IMR-90 (cell line): Measurements from ENCODE around the gene DNM3. TPM values are rescaled to one million over a fixed set of nuclear protein-coding genes. Genes with fewer than 3 reads are reported as not detected.

Source experiments
- ATAC-seq: fragments of 200-7000 bp; cut with Tn5 transposase; 2 replicates; pipeline ENCODE4 v1.9.1; 2020; ENCODE audit warnings: low read depth, mild to moderate bottlenecking, moderate library complexity
- BruUV-seq: library from RNA; stranded (reverse); fragments of 400-500 nt; replicated peaks from 2 replicates; lab custom pipeline; 2021; lab: Mats Ljungman, UMichigan
- CTCF ChIA-PET: fragments of 300-600 bp; formaldehyde crosslinking; extraction: SDS; loops from one replicate; lab custom pipeline; 2021; ENCODE audit warnings: antibody characterized with exemption; lab: Yijun Ruan, JAX
- POLR2A ChIA-PET: fragments of 300-600 bp; sonication (Branson Sonifier 250); formaldehyde crosslinking; loops from one replicate; lab custom pipeline; 2022; ENCODE audit warnings: antibody characterized with exemption; ENCODE audit not compliant: unreplicated experiment; lab: Charles Lee
- DNase-seq: peaks from one replicate; pipeline ENCODE4 v3.0.0; 2013
- H2AFZ ChIP-seq: replicated peaks from 2 replicates; pipeline ENCODE3; 2013; ENCODE audit warnings: low read length, mild to moderate bottlenecking; ENCODE audit not compliant: poor library complexity
- H2AK5ac ChIP-seq: 2 replicates; pipeline ENCODE4 v1.6.1; 2013; ENCODE audit warnings: low read depth, low read length, inconsistent platforms
- H2AK9ac ChIP-seq: replicated peaks from 2 replicates; pipeline ENCODE3; 2013; ENCODE audit warnings: mild to moderate bottlenecking, low read depth, low read length, moderate library complexity; ENCODE audit not compliant: poor library complexity
- H2BK120ac ChIP-seq: 2 replicates; pipeline ENCODE4 v1.6.1; 2013; ENCODE audit warnings: low read depth, low read length, inconsistent platforms
- H2BK15ac ChIP-seq: 3 replicates; pipeline ENCODE4 v1.6.1; 2013; ENCODE audit warnings: low read depth, low read length, inconsistent platforms
- H2BK20ac ChIP-seq: 2 replicates; pipeline ENCODE4 v1.6.1; 2013; ENCODE audit warnings: low read depth, mild to moderate bottlenecking, inconsistent platforms, low read length, moderate library complexity
- H2BK5ac ChIP-seq: 2 replicates; pipeline ENCODE4 v1.6.1; 2013; ENCODE audit warnings: mild to moderate bottlenecking, low read depth, low read length, inconsistent platforms; ENCODE audit not compliant: poor library complexity, severe bottlenecking
- H3K14ac ChIP-seq: replicated peaks from 2 replicates; pipeline ENCODE4 v1.6.1; 2013; ENCODE audit warnings: low read depth, low read length, inconsistent platforms
- H3K18ac ChIP-seq: 2 replicates; pipeline ENCODE4 v1.6.1; 2013; ENCODE audit warnings: low read depth, low read length, control low read depth
- H3K23ac ChIP-seq: 2 replicates; pipeline ENCODE4 v1.6.1; 2013; ENCODE audit warnings: low read depth, low read length, inconsistent platforms
- H3K27ac ChIP-seq: 2 replicates; pipeline ENCODE4 v1.5.1; 2013; ENCODE audit warnings: mild to moderate bottlenecking, control low read depth, low read length; ENCODE audit not compliant: insufficient read depth
- H3K27me3 ChIP-seq: 2 replicates; pipeline ENCODE4 v1.6.1; 2013; ENCODE audit warnings: low read length; ENCODE audit not compliant: control insufficient read depth, insufficient read depth
- H3K36me3 ChIP-seq: 2 replicates; pipeline ENCODE4 v1.6.1; 2013; ENCODE audit warnings: low read length, mixed read lengths; ENCODE audit not compliant: control insufficient read depth, insufficient read depth
- H3K4ac ChIP-seq: 2 replicates; pipeline ENCODE4 v1.6.1; 2013; ENCODE audit warnings: low read depth, low read length, inconsistent platforms
- H3K4me1 ChIP-seq: 2 replicates; pipeline ENCODE4 v1.6.1; 2013; ENCODE audit warnings: low read length, mixed read lengths; ENCODE audit not compliant: control insufficient read depth, insufficient read depth
- H3K4me2 ChIP-seq: 2 replicates; pipeline ENCODE4 v1.6.1; 2013; ENCODE audit warnings: low read depth, mild to moderate bottlenecking, control low read depth, low read length, moderate library complexity
- H3K4me3 ChIP-seq: 2 replicates; pipeline ENCODE4 v1.5.1; 2013; ENCODE audit warnings: low read depth, mild to moderate bottlenecking, control low read depth, low read length, moderate library complexity; ENCODE audit not compliant: insufficient read depth
- H3K56ac ChIP-seq: 2 replicates; pipeline ENCODE4 v1.6.1; 2013; ENCODE audit warnings: low read length, inconsistent platforms; ENCODE audit not compliant: insufficient read depth; ENCODE audit errors: extremely low read depth
- H3K79me1 ChIP-seq, 2 experiments: 2 replicates each; pipeline ENCODE4 v1.6.1; 2013; ENCODE audit warnings: low read length in 2 of 2, inconsistent platforms in 1 of 2, low read depth in 1 of 2
- H3K9ac ChIP-seq: 2 replicates; pipeline ENCODE4 v1.6.1; 2013; ENCODE audit warnings: low read depth, low read length, control low read depth
- H3K9me1 ChIP-seq: 2 replicates; pipeline ENCODE4 v1.6.1; 2013; ENCODE audit warnings: low read length, inconsistent platforms; ENCODE audit not compliant: insufficient read depth
- H3K9me3 ChIP-seq: 2 replicates; pipeline ENCODE4 v1.6.1; 2013; ENCODE audit warnings: low read length; ENCODE audit not compliant: control insufficient read depth, insufficient read depth
- H4K20me1 ChIP-seq: 2 replicates; pipeline ENCODE4 v1.6.1; 2013; ENCODE audit warnings: low read length, inconsistent platforms; ENCODE audit not compliant: insufficient read depth
- H4K5ac ChIP-seq: 2 replicates; pipeline ENCODE4 v1.6.1; 2013; ENCODE audit warnings: mild to moderate bottlenecking, low read depth, low read length, control low read depth
- H4K8ac ChIP-seq, 2 experiments: 2 replicates each; pipeline ENCODE4 v1.6.1; 2013; ENCODE audit warnings: low read depth in 2 of 2, low read length in 2 of 2, control low read depth in 1 of 2, inconsistent platforms in 1 of 2
- H4K91ac ChIP-seq: 2 replicates; pipeline ENCODE4 v1.6.1; 2013; ENCODE audit warnings: low read depth, low read length, inconsistent platforms; ENCODE audit not compliant: insufficient read depth
- MXI1 ChIP-seq: IDR thresholded peaks from 2 replicates; pipeline ENCODE4 v1.6.1; 2012; ENCODE audit warnings: low read depth, mild to moderate bottlenecking, low read length, moderate library complexity, borderline replicate concordance
- WGBS, 2 experiments: methylation state at CpG; one replicate each; pipeline versions ENCODE4 v1.1.5 to v1.1.7; 2013; ENCODE audit warnings: missing lambda C conversion rate in 2 of 2; ENCODE audit not compliant: insufficient read length in 1 of 2; ENCODE audit errors: extremely low coverage in 2 of 2; 5-methylcytosine and 5-hydroxymethylcytosine counted together
- dilution Hi-C: fragments of 300-500 bp; cut with HindIII; formaldehyde crosslinking; loops from one replicate; pipeline ENCODE4 v1.14.3; 2018; ENCODE audit warnings: low sequenced_read_pairs; ENCODE audit not compliant: unreplicated experiment
- in situ Hi-C: fragments of 300-500 bp; cut with MboI; formaldehyde crosslinking; loops from 3 replicates; pipeline ENCODE4 v1.14.3; 2019; ENCODE audit warnings: low sequenced_read_pairs, inconsistent platforms, mixed read lengths
- intact Hi-C: fragments of 100-400 bp; cut with micrococcal nuclease; formaldehyde crosslinking; loops from 2 replicates; pipeline ENCODE4 v1.10.0; 2022
- polyA plus RNA-seq, 3 experiments: library from polyadenylated mRNA; depleted of rRNA; stranded (reverse); fragments of >200 nt; gene quantifications; 2 replicates each; pipeline ENCODE4 v1.2.3, GENCODE V29; 2012; ENCODE audit warnings: low replicate concordance in 1 of 3
- total RNA-seq: library from RNA; depleted of rRNA; stranded (reverse); fragments of >200 nt; gene quantifications from 2 replicates; pipeline ENCODE4 v1.2.3, GENCODE V29; 2012
- TF ChIP-seq, protein P1 (sequence below): fragments of 150-350 bp; IDR thresholded peaks from 2 replicates; pipeline ENCODE4 v1.6.1; 2016; ENCODE audit warnings: low read depth, mild to moderate bottlenecking, low read length, moderate library complexity, borderline replicate concordance
- TF ChIP-seq, protein P2 (sequence below): conservative IDR thresholded peaks from 2 replicates; pipeline ENCODE4 v1.5.1; 2012; ENCODE audit warnings: mild to moderate bottlenecking, low read depth, low read length, improper control_type of control experiment

The DNM3 gene
- total and polyA plus RNA-seq, 2 of the 4 experiments (the other 2 are of a cell fraction) = 0.36 TPM

DNA sequence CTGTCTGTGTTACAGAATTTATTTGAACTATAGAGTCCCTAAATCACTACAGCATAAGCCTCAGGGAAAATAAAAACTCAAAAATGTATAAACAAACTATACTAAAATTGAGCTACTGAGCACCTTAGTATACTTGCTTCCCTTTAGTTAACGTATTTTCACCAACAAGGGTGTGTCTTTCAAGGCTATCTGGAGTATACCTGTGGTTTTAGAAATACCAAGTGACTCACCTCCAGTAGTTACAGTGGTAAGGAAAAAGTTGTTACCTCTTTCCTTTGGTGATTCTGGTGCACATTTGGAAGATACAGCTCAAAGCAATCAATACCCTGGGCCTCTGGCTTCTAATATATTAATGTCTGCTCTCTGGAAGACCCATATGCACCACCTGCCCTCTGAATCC is 511.1 kb downstream of the DNM3 start:
- ATAC-seq (no peak), DNase-seq (peak; percentile 28)
- no TSS peak for BruUV-seq
- in situ Hi-C loops (no loop called here), dilution Hi-C loops (no loop called here), intact Hi-C loops (no loop called here)
- Histone ChIP-seq H3K9ac (no peak overlapping the region), H2BK120ac (no peak overlapping the region), H2BK20ac (no peak overlapping the region), H3K9me1 (0 out of 2 replicates have a peak, but pooled peaks cover 2% of the 10 kb centered on the region), H3K56ac (no peak overlapping the region), H3K27me3 (no peaks in the 10 kb centered on the region), H4K8ac (no peak overlapping the region), H3K4me3 (no peak overlapping the region), H2AK5ac (no peak overlapping the region), H3K4ac (no peak overlapping the region), H4K20me1 (no peaks in the 10 kb centered on the region), H3K4me2 (no peak overlapping the region), H4K5ac (no peak overlapping the region), H3K4me1 (peaks cover 7% of the 10 kb centered on the region), H2AK9ac (no peak overlapping the region), H2BK15ac (no peak overlapping the region), H3K18ac (no peak overlapping the region), H3K14ac (no peak overlapping the region), H2BK5ac (no peak overlapping the region), H3K9me3 (no peaks in the 10 kb centered on the region), H3K23ac (no peak overlapping the region), H3K36me3 (no peaks in the 10 kb centered on the region), H4K91ac (no peak overlapping the region), H3K27ac (no peak overlapping the region), H2AFZ (no peak overlapping the region), H3K79me1 (no peaks in the 10 kb centered on the region)
- TF ChIP-seq, protein P1, sequence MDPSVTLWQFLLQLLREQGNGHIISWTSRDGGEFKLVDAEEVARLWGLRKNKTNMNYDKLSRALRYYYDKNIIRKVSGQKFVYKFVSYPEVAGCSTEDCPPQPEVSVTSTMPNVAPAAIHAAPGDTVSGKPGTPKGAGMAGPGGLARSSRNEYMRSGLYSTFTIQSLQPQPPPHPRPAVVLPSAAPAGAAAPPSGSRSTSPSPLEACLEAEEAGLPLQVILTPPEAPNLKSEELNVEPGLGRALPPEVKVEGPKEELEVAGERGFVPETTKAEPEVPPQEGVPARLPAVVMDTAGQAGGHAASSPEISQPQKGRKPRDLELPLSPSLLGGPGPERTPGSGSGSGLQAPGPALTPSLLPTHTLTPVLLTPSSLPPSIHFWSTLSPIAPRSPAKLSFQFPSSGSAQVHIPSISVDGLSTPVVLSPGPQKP = no peak
- TF ChIP-seq, protein P2, sequence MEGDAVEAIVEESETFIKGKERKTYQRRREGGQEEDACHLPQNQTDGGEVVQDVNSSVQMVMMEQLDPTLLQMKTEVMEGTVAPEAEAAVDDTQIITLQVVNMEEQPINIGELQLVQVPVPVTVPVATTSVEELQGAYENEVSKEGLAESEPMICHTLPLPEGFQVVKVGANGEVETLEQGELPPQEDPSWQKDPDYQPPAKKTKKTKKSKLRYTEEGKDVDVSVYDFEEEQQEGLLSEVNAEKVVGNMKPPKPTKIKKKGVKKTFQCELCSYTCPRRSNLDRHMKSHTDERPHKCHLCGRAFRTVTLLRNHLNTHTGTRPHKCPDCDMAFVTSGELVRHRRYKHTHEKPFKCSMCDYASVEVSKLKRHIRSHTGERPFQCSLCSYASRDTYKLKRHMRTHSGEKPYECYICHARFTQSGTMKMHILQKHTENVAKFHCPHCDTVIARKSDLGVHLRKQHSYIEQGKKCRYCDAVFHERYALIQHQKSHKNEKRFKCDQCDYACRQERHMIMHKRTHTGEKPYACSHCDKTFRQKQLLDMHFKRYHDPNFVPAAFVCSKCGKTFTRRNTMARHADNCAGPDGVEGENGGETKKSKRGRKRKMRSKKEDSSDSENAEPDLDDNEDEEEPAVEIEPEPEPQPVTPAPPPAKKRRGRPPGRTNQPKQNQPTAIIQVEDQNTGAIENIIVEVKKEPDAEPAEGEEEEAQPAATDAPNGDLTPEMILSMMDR = no peak
- TF ChIP-seq MXI1 = no peak
- ChIA-PET POLR2A (no interaction called here), CTCF (no interaction called here)
- no CpG with 5 or more reads among the region's 1 CpG for WGBS, 2 experiments
